Measurements from ENCODE around the gene GSTA5.
"Not testable (repeated sequence)": the region's sequence is repeated elsewhere in the genome, so short reads cannot be mapped to it uniquely, and the experiment has no call there.

GRCh38 chr6:52789658-52790057, 51.0 kb downstream of the GSTA5 start:
- TF ChIP-seq YY1 (IDR thresholded peaks at IDR 0.05; ENCODE audit: extremely low read depth, insufficient replicate concordance, low read depth, low read length); POLR2A (IDR thresholded peaks at IDR 0.05; ENCODE audit: borderline replicate concordance, extremely low read depth, insufficient read depth, insufficient read length); RAD21 (IDR thresholded peaks at IDR 0.05; ENCODE audit: low read depth); MAX (IDR thresholded peaks at IDR 0.05): not testable (repeated sequence)
- TF ChIP-seq, protein P1, sequence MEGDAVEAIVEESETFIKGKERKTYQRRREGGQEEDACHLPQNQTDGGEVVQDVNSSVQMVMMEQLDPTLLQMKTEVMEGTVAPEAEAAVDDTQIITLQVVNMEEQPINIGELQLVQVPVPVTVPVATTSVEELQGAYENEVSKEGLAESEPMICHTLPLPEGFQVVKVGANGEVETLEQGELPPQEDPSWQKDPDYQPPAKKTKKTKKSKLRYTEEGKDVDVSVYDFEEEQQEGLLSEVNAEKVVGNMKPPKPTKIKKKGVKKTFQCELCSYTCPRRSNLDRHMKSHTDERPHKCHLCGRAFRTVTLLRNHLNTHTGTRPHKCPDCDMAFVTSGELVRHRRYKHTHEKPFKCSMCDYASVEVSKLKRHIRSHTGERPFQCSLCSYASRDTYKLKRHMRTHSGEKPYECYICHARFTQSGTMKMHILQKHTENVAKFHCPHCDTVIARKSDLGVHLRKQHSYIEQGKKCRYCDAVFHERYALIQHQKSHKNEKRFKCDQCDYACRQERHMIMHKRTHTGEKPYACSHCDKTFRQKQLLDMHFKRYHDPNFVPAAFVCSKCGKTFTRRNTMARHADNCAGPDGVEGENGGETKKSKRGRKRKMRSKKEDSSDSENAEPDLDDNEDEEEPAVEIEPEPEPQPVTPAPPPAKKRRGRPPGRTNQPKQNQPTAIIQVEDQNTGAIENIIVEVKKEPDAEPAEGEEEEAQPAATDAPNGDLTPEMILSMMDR (IDR thresholded peaks at IDR 0.05 in 2 of 3, conservative IDR thresholded peaks at IDR 0.05 in 1 of 3; ENCODE audit: borderline replicate concordance in 1 of 3, insufficient read depth in 1 of 3, low read depth in 2 of 3, low read length in 2 of 3) = not testable (repeated sequence)
